Measurements from ENCODE around the gene ZFP91.

The ZFP91 gene

DNA sequence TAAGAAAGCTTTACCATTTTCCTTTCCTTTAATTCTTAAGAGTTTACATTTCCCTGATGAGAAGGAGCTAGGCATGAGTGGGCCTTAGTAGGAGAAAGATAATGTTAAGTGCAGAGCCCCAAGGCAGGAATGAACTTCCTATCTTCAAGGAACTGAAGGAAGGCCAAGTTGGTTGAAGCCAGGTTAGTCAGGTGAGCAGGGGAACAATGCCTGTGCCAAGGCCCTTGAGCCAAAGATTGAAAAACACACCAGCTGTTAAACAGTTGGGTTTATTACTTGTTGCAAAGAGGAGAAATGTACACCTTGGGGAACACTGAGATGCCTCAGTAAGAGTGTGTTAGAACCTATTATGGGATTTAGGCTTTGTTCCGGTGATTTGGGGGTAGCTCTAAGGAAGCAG lies 53.6 kb downstream of the ZFP91 start:
- DNase-seq: no peak

DNA sequence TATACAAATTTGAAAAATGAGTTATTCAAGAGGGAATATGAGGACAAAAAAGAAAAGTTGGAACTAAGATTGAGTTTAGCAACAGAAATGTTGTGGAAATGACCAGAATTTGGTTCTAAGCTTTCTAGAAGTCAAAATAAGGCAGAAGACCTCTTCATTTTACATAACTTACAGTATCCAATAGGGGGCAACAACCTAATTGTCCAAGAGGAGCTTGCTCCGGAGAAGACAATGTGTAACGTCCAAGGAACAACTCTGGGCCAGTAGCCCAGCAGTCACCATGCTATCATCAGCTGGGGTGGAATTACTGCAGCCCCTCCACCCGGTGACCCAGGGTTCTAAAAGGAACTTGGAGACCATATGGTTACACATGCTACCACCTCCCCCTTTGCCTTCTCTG lies 57.7 kb downstream of the ZFP91 start:
- no peak for DNase-seq

DNA sequence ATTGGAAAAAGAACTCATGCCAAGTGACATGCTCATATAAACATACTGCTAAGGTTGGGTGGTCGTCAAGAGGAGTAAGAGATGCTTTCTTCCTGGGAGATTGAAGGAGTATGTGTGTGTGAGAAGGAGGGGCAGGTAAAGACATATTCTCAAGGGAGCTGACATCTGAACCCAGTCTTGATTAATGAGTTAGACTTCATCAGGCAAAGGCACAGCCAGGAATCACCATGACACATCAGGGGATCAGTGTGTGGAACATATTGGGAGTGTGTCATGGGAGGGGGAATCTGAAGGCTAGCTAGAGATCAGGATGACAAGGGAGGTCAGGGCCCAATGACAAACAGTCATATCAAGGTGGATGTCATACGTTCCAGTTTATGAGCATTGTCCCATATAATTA lies 58.5 kb downstream of the ZFP91 start:
- DNase-seq: no peak

DNA sequence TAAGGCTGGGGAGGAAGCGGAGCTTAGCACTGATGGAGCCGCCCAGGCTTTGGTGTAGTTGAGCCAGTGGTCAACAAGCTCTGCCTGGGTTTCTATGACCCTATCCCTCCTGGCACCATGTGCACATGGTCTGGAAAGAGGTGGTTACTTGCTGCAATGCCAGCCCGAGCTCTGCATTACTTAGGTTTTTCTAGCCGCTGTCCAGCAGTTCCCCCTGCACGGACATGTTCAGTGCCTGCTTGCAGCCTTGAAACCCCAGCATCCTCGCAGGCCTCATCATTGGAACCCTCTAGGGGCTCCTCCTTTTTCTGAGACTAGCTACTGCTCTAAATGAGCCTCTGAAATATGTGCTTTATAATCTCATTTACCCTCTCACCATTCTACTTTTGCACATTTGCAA lies 60.2 kb downstream of the ZFP91 start:
- DNase-seq: no peak

DNA sequence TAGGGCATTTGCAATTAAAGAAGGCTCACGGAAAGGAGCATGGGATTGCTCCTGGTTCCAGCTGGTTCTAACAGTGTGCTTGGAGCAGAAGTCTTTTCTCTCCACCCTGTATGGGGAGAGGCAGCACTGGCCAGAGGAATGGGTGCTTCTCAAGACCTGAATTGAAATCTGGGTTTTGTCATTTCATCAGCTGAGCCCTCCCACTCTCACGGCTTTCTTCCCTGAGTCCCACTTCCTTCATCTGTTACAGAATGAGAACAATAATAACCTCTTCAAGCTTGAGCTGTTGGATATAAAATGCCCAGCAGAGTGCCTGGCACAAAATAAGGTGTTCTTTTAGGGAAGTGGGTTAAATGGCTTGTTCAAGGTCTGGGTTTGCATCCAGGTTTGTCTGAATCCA lies 60.8 kb downstream of the ZFP91 start:
- no peak for DNase-seq

DNA sequence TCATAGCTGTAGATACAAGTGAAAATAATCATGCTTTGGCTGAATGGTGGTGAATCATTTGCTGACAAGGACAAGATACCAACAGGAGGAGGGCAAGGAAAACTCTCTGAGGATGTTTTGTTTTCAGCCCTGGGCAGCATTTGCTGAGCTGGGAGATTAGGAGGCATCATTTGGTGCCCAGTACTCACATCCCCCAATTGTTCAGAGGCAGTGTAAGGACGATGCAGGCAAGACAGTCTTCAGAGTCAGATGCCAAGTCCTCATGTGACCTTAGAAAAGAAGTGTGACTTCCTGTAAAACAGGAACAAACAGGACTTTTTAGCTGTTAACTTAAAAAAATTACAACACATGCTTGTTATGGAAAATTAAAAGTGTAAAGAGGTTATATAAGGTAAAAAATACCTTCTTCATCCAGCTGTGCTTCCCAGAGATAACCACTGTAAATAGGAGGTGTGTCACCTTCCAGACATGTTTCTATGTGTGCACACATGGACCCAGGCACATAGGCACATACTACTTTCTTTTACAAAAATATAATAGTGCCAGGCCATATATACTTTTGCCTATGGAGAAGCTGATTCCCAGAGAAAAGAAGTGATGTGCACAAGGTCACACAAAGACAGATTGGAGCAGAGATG lies 61.6 kb downstream of the ZFP91 start:
- DNase-seq: no peak

DNA sequence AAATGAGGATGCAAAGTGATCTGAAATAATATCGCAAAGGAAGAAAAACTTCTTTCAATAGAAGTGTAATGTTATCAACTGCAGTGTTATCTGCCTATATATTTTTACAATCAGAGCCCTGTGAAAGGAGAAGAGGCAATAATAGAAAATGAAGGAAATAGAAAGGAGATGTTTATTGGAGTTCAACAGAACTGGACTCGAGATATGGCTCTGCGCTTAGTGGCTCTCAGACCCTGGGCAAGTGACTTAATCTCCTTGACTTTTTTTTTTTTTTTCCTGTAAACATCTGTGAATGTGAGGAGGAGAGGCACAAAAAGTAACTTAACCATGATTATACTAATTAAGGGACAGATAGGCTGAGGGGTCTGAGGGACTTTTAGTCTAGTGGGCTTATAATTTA lies 62.5 kb downstream of the ZFP91 start:
- DNase-seq: no peak

DNA sequence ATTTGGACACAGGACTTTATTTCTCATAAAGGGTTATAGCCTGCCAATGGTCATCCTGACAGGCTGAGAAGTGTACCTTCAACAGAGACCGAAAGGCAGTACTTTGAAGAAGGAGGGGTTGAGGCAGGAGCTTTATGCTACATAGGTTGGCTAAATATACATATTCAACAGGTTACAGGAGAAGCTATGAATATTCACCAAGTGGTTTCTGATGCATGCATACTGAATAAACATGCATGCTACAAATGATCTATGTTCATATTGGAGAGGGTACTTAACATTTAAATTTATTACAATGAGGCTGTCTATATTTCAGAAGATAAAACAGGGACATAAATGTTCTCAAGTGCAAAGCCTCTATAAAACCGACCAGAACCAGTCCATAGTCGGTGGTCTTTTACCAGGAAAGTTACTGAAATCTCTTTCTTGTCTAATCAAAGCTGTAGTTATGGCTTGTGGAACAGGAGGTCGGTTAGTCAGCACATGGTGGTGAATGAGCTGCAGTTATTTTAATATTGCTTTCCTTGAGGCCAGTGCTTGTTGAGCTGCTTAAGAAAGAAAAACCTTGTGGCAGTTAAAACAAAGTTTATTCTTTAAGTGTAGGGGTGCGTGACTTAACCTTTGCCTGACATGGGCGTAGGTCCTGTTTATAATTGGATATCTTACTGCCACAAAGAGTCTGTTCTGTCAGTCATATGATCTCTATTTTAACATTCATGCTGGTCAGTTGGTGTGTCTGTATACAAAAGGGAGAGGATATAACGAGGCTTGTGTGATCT lies 63.1 kb downstream of the ZFP91 start:
- no peak for DNase-seq

DNA sequence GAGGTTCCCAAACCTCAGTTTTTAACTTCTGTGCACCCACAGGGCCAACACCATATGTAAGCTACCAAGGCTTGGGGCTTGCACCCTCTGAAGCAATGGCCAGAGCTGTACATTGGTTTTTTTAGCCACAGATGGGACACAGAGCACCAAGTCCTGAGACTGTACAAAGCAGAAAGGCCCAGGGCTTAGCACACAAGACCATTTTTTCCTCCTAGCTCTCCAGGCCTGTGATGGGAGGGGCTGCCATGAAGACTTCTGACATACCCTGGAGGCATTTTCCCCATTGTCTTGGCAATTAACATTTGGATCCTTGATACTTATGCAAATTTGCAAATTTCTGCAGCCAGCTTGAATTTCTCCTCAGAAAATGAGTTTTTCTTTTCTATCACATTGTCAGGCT lies 67.0 kb downstream of the ZFP91 start:
- DNase-seq: no peak

DNA sequence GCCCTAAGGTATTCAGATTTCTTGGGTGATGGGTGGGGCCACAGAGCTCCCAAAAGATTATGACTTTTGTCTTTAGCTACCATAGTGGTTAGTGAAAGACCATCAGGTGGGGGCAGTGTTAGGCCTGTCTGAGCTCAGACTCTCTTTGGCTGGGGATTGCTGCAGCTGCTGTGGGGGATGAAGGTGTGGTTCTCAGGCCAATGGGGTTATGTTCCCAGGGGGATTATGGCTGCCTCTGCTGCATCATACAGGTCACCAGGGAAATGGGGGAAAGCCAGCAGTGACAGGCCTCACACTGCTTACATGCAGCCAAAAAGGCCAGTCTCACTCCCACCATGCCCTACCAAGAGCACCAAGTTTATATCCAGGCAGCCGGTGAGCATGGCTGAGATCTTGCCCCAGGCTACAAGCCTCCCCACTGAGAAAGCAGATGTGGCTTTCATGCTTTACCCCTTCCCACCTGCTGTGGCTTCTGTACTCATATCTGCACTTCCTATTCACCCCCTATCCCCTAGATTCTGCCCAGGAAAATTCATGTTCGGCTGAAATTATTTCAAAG lies 68.4 kb downstream of the ZFP91 start:
- DNase-seq: no peak

DNA sequence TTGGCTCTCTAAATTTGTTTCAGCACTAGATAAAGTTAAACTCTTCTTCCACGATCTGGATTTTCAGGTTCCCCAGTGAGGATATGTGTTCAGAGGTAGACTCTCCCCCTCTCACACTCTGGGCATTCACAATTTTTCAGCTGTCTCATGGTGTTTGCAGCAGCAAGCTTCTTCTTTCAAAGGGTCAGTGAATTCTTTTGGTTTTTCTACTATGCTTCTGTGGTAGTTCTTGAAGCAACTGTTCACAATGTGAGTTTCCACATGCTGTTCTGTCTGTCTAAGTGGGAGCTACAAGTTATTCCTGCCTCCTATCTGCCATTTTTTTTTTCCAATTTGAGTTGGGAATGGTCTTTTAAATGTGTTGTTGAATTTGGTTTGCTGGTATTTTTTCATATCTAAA lies 69.0 kb downstream of the ZFP91 start:
- no peak for DNase-seq

DNA sequence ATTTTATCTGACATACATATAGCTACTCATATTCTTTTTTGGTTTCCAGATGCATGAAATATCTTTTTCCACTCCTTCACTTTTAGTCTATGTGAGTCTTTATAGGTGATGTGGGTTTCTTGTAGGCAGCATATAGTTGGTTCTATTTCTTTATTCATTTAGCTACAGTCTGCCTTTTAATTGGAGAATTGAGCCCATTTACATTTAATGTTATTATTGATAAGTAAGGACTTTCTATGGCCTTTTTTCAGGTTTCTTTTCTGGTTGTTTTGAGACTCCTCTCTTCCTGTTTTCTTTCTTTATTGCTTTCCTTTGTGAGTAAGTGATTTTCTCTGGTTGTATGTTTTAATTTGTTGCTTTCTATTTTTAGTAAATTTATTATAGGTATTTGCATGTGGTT lies 70.8 kb downstream of the ZFP91 start:
- DNase-seq: no peak

DNA sequence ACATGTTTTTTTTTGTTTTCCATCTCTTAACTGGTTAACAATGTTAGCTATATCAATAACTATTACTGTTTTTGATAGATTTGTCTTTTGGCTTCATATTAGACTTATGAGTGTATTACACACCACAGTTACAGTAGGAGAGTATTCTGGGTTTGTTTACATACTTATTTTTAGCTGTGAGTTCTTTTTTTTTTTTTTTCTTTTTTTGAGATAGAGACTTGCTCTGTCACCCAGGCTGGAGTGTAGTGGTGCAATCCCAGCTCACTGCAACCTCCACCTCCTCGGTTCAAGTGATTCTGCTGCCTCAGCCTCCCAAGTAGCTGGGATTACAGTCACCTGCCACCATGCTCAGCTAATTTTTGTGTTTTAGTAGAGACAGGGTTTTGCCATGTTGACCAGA lies 71.6 kb downstream of the ZFP91 start:
- DNase-seq: no peak

DNA sequence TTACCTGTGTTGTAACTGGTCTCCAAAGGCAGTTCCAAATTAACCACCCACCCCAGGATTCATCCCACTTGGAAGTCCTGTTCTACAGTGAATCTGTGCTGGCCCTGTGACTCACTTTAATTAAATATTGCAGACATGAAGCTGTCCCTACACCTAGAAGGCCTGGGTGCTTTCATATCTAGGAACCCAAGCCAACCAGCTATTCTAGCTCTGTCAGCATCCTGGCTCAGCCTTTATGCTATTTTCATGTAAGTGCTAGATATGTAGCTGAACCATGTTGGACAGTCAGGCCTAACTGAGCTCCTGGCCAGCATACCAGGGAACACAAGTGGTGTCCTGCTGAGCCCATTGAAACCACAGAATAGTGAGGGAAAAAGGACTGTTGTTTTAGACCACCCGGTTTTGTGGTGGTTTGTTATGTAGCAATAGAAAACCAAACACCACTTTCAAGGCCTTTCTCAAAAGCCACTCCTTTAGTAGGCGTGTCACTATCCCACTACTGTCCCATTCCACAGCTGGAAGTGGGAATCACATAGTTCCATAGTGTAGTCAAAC lies 73.9 kb downstream of the ZFP91 start:
- DNase-seq: no peak

DNA sequence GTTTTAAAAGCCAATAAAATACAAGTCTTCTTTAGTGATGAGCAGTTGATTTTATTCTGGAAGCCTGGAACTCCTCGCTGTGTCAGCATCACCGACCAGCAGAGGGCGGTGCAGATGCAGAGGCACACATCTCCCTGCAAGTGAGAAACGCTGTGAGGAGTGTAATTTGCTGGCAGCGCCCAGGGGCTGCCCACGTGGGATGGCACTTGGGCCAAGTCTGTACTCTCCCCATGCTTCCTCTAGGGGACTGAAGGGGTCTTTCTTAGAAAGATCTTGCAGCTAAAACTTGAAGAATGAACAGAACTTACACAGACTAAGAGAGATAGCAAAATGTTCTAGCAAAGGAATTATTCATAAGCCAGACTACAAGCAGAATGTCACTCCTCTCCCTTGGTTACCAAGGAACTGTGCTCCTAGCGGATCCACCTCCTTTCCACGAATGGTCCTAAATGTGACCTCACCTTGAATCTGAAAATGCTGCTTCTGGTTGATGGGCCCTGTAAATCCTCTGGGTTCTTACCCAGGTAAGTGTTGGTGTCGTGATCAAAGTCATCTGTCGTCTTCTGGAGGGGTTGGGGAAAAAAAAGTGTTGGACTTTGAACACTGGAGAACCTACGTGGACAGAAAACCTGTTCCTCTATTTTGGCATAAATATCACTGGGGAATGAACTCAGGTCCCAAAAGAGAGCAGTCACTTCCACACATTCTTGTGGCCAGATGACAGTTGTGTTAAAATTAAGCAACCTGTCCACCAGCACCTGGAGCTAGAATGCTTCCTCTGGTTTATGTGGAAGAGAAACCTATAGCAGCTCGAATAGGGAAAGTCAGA lies 75.4 kb downstream of the ZFP91 start:
- peak; percentile 68 for DNase-seq

DNA sequence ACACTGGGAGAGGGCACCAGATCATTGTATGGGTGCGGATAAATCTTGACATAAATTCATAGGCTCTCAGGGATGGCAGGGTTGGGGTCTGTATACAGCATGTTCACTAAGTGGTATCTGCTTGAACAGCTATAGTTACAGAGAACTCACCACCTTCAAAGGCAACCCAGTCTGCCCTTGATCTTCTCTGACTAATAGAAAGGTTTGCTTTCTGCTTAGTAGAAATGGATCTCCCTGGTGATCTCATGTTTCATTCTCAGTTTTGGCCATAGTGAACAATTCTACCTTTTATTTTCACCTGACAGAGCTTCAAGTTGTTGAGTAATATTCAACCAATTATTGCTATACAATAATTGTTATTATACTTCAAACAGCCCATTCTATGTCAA lies 76.0 kb downstream of the ZFP91 start:
- no peak for DNase-seq

DNA sequence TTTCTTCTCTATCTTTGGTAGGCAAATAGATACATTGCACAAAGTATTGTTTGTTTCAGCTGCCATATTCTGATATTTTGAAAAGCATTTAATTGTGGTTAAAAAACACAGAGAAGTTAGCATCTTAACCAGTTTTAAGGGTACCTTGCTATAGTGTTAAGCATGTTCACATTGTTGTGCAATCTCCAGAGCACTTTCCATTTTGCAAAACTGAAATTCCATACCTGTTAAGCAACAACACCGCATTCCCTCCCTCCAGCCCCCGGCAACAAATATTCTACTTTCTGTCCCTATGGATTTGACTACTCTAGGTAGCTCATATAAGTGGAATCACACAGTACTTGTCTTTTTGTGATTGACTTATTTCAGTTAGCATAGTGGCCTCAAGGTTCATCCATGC lies 77.5 kb downstream of the ZFP91 start:
- no peak for DNase-seq

DNA sequence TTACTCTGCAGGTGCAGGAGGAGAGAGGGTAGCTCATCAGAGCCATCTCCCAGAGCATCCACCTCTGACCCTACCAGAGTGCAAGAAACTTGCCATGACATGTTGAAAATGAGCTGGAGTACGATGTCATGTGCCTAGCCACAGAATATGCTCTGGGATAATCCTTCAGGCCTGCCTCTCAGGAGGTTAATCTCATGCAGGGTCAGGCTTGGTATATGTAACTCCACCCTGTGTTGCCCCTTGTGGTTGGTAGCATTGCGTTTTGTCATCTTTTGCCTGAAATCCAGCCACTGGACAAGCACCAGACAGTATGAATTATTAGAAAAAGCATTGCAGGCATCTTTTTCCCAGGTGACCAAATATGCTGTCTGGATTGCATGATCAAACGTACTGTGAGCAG lies 79.8 kb downstream of the ZFP91 start:
- no peak for DNase-seq

DNA sequence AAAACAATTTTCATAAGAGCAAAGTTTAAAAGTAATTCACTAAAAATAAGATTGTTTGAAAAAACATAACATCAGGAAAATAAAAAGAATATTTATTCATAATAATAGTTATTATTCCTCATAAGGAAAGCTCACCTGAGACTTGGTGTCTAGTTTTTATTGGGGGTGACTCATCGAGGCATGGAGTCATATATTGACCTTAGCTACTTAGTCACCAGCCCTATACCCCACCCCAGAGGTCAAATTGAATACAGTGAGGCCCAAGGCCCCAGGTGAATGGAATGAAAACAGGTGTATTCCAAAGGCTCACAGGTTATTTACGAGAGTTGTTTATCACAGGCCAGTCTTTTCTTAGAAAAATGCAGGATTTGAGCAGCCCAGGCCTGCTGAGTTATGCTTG lies 80.5 kb downstream of the ZFP91 start:
- DNase-seq: no peak

DNA sequence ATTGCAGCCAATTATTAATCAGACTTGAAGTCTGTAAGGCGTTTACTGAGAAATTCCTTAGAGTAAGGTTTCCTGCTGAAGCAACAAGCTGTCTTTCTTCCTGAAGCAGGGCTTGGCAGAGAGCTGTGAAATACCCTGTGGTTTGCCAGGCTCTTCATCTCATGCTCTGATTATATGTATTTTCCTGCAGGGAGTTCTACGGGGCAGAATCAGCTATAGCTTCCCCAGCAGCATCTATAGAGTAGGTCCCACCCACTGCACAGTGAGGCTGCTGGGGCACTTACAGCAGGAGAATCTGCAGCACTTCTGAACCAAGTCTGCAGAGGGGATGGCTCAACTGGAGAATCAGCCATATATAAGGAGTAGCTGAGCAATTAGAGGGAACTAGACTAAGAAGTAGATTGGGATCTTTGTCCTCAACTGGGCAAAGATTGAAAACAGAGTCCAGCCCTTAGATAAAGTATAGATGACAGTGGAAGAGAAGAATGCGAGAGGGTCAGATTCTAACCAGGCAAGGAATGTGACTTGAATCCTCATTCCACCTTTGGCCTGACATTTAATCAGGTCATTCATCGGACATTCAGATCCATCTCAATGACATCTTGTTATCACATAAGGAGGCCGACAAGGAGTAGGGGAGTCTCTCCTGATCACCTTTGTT lies 81.2 kb downstream of the ZFP91 start:
- no peak for DNase-seq

Data from NCI-H1092 (cell line).